Skeletal muscle cell (primary cell): ENCODE results near the gene OLFML3.
"Not testable (repeated sequence)": the region's sequence is repeated elsewhere in the genome, so short reads cannot be mapped to it uniquely, and the experiment has no call there.

Experiments used
- DNase-seq: peaks from one replicate; pipeline ENCODE4 v3.0.0-alpha.2; 2010; ENCODE audit warnings: low read depth
- H3K4me3 ChIP-seq: 2 replicates; pipeline ENCODE4 v1.5.1; 2011; ENCODE audit warnings: low read depth, mild to moderate bottlenecking, control low read depth, low read length, moderate library complexity

OLFML3 gene

GRCh38 chr1:113986802-113987201 is 7.5 kb downstream of the OLFML3 start:
- no peak for DNase-seq
- no peak overlapping the region for H3K4me3 ChIP-seq

GRCh38 chr1:113987259-113987658 is 8.0 kb downstream of the OLFML3 start:
- DNase-seq: peak; percentile 55
- H3K4me3 ChIP-seq: no peak overlapping the region

GRCh38 chr1:113990530-113990929 is 11.3 kb downstream of the OLFML3 start:
- DNase-seq: no peak
- no peak overlapping the region for H3K4me3 ChIP-seq

- no peak overlapping the region for H3K4me3 ChIP-seq
- no peak for DNase-seq
Observed at GRCh38 chr1:113990961-113991360, 11.7 kb downstream of the OLFML3 start.

GRCh38 chr1:113991467-113991997 is 12.3 kb downstream of the OLFML3 start:
- no peak for DNase-seq
- no peak overlapping the region for H3K4me3 ChIP-seq

DNA sequence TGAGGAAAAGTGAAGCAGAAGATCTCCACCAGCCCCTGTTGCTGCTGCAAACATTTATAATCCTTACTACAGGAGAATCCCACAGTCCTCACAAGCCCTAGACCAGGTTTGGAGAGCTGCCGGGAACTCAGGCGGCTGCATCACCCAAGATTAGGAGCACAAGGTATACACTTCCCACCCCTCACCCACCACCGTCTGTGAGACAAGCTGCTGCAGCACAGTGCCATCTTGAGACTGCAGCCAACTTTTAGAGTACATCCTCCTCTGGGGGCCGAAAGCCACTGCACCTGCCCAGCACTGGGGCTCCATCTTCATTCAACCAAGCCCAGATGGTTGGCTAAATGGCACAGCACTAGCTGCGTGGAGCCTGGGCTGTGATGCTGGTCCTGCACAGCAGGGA is 13.8 kb downstream of the OLFML3 start:
- DNase-seq: no peak
- no peak overlapping the region for H3K4me3 ChIP-seq

DNA sequence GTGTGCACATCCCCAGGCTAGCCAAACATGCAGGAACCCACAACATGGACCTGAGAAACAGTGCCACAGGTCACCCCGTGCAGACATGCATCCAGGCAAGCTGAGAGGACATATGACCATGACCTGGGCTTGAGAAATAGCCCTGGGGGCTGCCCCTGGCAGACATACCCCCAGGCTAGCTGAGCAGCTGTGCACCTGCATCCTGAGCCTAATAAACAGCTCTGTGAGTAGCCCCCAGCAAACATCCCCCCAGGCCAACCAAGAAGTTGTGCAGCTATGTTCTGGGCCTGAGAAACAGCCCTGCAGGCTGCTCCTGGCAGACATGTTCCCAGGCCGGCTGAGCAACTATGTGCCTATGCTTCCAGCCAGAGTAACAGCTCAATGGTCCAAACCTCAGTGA is 14.5 kb downstream of the OLFML3 start:
- no peak for DNase-seq
- H3K4me3 ChIP-seq: no peak overlapping the region

DNA sequence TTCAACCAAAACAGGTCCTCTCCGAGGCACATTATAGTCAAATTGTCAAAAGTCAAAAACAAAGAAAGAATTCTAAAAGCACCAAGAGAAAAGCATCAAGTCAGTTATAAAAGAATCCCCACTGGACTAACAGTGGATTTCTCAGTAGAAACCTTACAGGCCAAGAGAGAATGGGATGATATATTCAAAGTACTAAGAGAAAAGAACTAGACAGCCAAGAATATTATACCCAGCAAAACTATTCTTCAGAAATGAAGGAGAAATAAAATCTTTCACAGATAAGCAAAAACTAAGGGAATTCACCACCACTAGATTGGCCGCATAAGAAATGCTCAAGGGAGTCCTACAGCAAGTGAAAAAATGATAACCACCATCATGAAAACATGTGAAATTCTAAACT is 16.1 kb downstream of the OLFML3 start:
- H3K4me3 ChIP-seq: no peak overlapping the region
- DNase-seq: no peak

- no peak overlapping the region for H3K4me3 ChIP-seq
- DNase-seq: no peak
Observed at GRCh38 chr1:113998361-113998760, 19.1 kb downstream of the OLFML3 start.

- no peak overlapping the region for H3K4me3 ChIP-seq
- DNase-seq: no peak
Observed at GRCh38 chr1:113999233-113999632, 20.0 kb downstream of the OLFML3 start.

DNA sequence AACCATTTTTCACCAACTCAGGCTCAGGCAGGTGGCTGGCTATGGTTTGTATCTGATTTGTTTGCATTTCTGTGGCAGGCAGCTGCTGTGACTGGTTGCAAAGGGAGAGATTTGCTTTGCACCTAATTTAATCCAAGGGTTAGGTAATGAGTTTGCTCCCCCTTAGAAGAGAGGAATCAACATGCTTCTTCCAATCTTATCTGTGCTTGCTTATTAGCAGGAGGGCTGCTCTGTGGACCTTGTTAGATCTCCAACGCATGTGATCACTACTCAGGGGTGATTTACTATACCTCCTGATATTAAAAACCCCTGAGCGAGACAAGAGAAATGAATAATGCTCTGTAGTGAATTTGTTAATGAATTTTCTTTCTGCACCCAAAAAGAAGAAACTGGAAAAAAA is 20.5 kb downstream of the OLFML3 start:
- DNase-seq: no peak
- no peak overlapping the region for H3K4me3 ChIP-seq

DNA sequence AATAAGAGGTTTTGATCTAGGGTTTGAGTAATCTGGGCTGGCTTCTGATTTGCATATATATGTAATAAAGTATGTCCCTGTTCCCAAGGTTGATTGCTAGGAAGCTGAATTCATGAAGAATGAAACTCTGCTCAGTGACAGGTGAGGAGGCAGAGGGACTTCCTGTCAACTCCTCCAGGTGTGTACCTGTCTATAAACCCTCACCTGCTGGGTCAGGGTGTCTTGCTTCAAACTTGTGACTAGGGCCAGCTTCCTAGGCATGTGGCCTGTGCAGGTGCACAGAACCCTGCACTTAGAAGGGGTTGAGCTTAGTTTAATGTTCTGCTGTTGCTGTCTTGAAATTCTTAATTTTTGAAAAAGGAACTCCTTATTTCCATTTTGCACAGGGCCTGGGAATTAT is 21.1 kb downstream of the OLFML3 start:
- no peak overlapping the region for H3K4me3 ChIP-seq
- DNase-seq: no peak

DNA sequence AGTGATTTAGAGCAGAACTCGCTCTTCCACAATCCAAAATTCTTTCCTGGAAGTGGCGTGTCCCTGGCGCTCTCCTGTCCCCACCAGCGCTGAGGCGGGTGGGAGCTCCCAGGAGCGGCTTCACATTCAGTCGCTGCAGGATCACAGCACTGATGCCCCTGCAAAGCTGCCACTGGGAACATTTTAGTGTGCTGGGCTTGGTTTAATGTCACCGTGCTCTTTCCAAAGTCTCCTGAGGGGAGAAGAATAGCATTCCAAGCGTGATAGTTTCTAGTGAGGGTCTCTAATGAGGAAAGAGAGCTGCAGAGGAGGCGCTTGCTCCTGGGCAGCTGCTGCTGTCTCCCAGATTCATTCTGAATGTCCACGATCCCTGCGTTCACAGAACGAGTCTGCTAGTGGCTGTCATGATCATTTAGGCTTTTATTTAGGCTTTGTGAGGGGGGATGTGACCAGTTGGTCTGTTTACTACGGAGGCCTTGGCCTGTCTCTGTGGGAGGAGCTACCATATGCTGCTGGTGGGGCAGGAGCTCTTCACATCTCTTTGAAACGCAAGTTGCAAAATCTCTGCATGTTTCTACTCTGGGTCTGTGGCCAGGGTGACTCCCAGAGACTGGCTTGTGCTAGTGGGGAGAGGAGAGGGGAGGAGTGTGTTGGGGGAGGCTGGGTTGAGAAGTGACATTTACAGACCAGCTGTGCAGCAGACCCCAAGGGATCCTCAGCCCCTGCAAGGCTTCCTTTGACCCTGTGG is 23.4 kb downstream of the OLFML3 start:
- DNase-seq: no peak
- no peak overlapping the region for H3K4me3 ChIP-seq

GRCh38 chr1:114003431-114003830 is 24.2 kb downstream of the OLFML3 start:
- H3K4me3 ChIP-seq: no peak overlapping the region
- DNase-seq: no peak

- H3K4me3 ChIP-seq, DNase-seq: not testable (repeated sequence)
Observed at GRCh38 chr1:114006825-114007224, 27.6 kb downstream of the OLFML3 start.

GRCh38 chr1:114008480-114008941 is 29.2 kb downstream of the OLFML3 start:
- H3K4me3 ChIP-seq: no peak overlapping the region
- DNase-seq: no peak

GRCh38 chr1:114008993-114009392 is 29.7 kb downstream of the OLFML3 start:
- H3K4me3 ChIP-seq: no peak overlapping the region
- DNase-seq: no peak

DNA sequence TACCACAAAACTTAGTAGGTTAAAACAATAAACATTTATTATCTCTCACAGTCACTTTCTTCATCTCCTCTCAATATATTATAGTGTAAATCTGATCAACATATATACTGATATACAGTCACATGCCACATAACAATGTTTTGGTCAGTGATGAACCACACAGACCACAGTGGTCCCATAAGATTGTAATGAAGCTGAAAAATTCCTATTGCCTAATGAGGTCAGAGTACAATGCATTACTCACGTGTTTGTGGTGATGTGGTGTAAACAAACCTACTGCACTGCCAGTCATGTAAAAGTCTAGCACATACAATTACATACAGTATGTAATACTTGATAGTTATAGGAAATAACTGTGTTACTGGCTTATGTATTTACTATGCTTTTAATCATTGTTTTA is 30.1 kb downstream of the OLFML3 start:
- DNase-seq: no peak
- H3K4me3 ChIP-seq: no peak overlapping the region

- H3K4me3 ChIP-seq: no peak overlapping the region
- no peak for DNase-seq
Observed at GRCh38 chr1:114010433-114011184, 31.3 kb downstream of the OLFML3 start.

- H3K4me3 ChIP-seq: no peak overlapping the region
- no peak for DNase-seq
Observed at GRCh38 chr1:114011796-114012195, 32.5 kb downstream of the OLFML3 start.

DNA sequence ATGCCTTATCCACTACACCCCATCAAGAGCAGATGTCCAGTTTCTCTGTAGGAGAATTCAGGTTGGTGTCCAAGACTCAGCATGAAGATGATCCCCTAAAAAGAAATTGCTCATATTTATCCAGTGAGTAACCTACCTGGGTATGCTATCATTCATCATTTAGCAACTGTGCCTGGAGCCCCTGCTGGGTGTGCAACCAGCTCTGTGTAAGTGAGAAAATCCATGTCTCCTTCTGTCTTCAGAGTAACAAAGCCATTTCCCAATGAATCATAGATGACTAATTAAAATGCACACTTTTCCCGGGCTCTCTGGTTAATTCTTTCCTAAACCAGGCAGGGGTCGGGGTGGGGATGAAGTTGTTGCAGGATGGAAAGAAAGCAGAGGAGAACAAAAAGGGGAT is 35.8 kb downstream of the OLFML3 start:
- DNase-seq: no peak
- H3K4me3 ChIP-seq: no peak overlapping the region
